Parathyroid adenoma (tissue), 2 donors: ENCODE measurements around the gene MLST8.

Source experiments
- H2AFZ ChIP-seq: fragments of 300-600 bp; sonication (generic); one replicate; pipeline ENCODE4 v1.7.0; 2017; ENCODE audit warnings: antibody characterized with exemption, mild to moderate bottlenecking
- H3K27ac ChIP-seq: fragments of 300-600 bp; sonication (generic); one replicate; pipeline ENCODE4 v1.7.0; 2017
- H3K27me3 ChIP-seq: fragments of 300-600 bp; sonication (generic); one replicate; pipeline ENCODE4 v1.7.0; 2017; ENCODE audit warnings: low read length; ENCODE audit not compliant: control insufficient read depth, insufficient read depth
- H3K36me3 ChIP-seq: fragments of 300-600 bp; sonication (generic); one replicate; pipeline ENCODE4 v1.7.0; 2017; ENCODE audit warnings: low read length; ENCODE audit not compliant: control insufficient read depth, insufficient read depth
- H3K4me1 ChIP-seq: fragments of 300-600 bp; sonication (generic); one replicate; pipeline ENCODE4 v1.7.0; 2017; ENCODE audit warnings: control low read depth
- H3K4me2 ChIP-seq: fragments of 300-600 bp; sonication (generic); one replicate; pipeline ENCODE4 v1.7.0; 2017; ENCODE audit warnings: low read length
- H3K4me3 ChIP-seq: fragments of 300-600 bp; sonication (generic); one replicate; pipeline ENCODE4 v1.7.0; 2017; ENCODE audit warnings: low read depth, low read length
- H3K79me2 ChIP-seq: fragments of 300-600 bp; sonication (generic); one replicate; pipeline ENCODE4 v1.7.0; 2017; ENCODE audit warnings: control low read depth
- H3K9ac ChIP-seq: fragments of 300-600 bp; sonication (generic); one replicate; pipeline ENCODE4 v1.7.0; 2017; ENCODE audit warnings: mild to moderate bottlenecking
- H3K9me3 ChIP-seq: fragments of 300-600 bp; sonication (generic); one replicate; pipeline ENCODE4 v1.7.0; 2017; ENCODE audit warnings: low read length; ENCODE audit not compliant: control insufficient read depth
- CTCF ChIP-seq: fragments of 300-600 bp; sonication (generic); IDR thresholded peaks from one replicate; pipeline ENCODE4 v1.7.0; 2017; ENCODE audit warnings: antibody characterized with exemption, mild to moderate bottlenecking
- donor health status: primary hyperparathyroidism.

MLST8 gene

GRCh38 chr16:2196981-2197511 is 8.2 kb upstream of the MLST8 start:
- Histone ChIP-seq H3K27ac (no peak overlapping the region), H2AFZ (peak overlapping the region; percentile 41), H3K79me2 (peaks cover 2% of the 10 kb centered on the region), H3K9me3 (no peaks in the 10 kb centered on the region), H3K36me3 (no peaks in the 10 kb centered on the region), H3K4me2 (peak overlapping the region; percentile 38), H3K4me1 (peaks cover 7% of the 10 kb centered on the region), H3K27me3 (no peaks in the 10 kb centered on the region), H3K4me3 (no peak overlapping the region), H3K9ac (no peak overlapping the region)
- no peak for TF ChIP-seq CTCF

GRCh38 chr16:2197765-2198164 is 7.5 kb upstream of the MLST8 start:
- Histone ChIP-seq H3K4me2 (no peak overlapping the region), H2AFZ (no peak overlapping the region), H3K27ac (no peak overlapping the region), H3K27me3 (no peaks in the 10 kb centered on the region), H3K36me3 (no peaks in the 10 kb centered on the region), H3K79me2 (peaks cover 2% of the 10 kb centered on the region), H3K9me3 (no peaks in the 10 kb centered on the region), H3K4me1 (peaks cover 7% of the 10 kb centered on the region), H3K9ac (no peak overlapping the region), H3K4me3 (no peak overlapping the region)
- no peak for TF ChIP-seq CTCF

- Histone ChIP-seq H3K4me1 (peaks cover 7% of the 10 kb centered on the region), H3K4me2 (no peak overlapping the region), H3K9ac (no peak overlapping the region), H3K9me3 (no peaks in the 10 kb centered on the region), H3K79me2 (peaks cover 2% of the 10 kb centered on the region), H3K27ac (no peak overlapping the region), H3K4me3 (no peak overlapping the region), H3K36me3 (no peaks in the 10 kb centered on the region), H2AFZ (no peak overlapping the region), H3K27me3 (no peaks in the 10 kb centered on the region)
- TF ChIP-seq CTCF: no peak
Measured at GRCh38 chr16:2198283-2198682, 7.0 kb upstream of the MLST8 start.

- no peak overlapping the region for H3K4me2 ChIP-seq
- no peak for TF ChIP-seq CTCF
- H2AFZ ChIP-seq: no peak overlapping the region
- peaks cover 7% of the 10 kb centered on the region for H3K4me1 ChIP-seq
- H3K36me3 ChIP-seq: no peaks in the 10 kb centered on the region
- peaks cover 2% of the 10 kb centered on the region for H3K79me2 ChIP-seq
- no peaks in the 10 kb centered on the region for H3K9me3 ChIP-seq
- H3K4me3 ChIP-seq: no peak overlapping the region
- no peak overlapping the region for H3K9ac ChIP-seq
- no peaks in the 10 kb centered on the region for H3K27me3 ChIP-seq
- H3K27ac ChIP-seq: no peak overlapping the region
Measured at GRCh38 chr16:2199095-2199494, 6.2 kb upstream of the MLST8 start.

- Histone ChIP-seq H3K4me1 (peaks cover 9% of the 10 kb centered on the region), H3K9me3 (no peaks in the 10 kb centered on the region), H2AFZ (no peak overlapping the region), H3K27ac (no peak overlapping the region), H3K27me3 (no peaks in the 10 kb centered on the region), H3K9ac (no peak overlapping the region), H3K79me2 (peaks cover 1% of the 10 kb centered on the region), H3K4me3 (no peak overlapping the region), H3K36me3 (no peaks in the 10 kb centered on the region), H3K4me2 (no peak overlapping the region)
- no peak for TF ChIP-seq CTCF
Measured at GRCh38 chr16:2199621-2200139, 5.6 kb upstream of the MLST8 start.
